ENCODE data around the gene SLC27A2. TPM values are rescaled to one million over a fixed set of nuclear protein-coding genes. Genes with fewer than 3 reads are reported as not detected.

SLC27A2 gene
- total RNA-seq, 1 donor from 2014 or later, result 75.4 TPM

Other genes with a start within 250 kb of the SLC27A2 start
- 29.9 and 38.5 TPM in 2 replicates for gene ATP8B4, start 63.0 kb upstream of the SLC27A2 start, total RNA-seq
- gene HDC, start 83.5 kb downstream of the SLC27A2 start, total RNA-seq, result 2.7 and 3.1 TPM in 2 replicates
- 78.3 and 79.5 TPM in 2 replicates for gene GABPB1, start 173.0 kb downstream of the SLC27A2 start, total RNA-seq
- 56.9 and 60.9 TPM in 2 replicates for gene USP8, start 242.2 kb downstream of the SLC27A2 start, total RNA-seq

Data from activated CD4-positive, alpha-beta T cell treated with anti-CD3 and anti-CD28 coated beads, Interleukin-2, amount 10 ng/mL, durations not matched to agents 24 days and 14 days (primary cell).